ENCODE measurements around the gene NIPAL3.

DNA sequence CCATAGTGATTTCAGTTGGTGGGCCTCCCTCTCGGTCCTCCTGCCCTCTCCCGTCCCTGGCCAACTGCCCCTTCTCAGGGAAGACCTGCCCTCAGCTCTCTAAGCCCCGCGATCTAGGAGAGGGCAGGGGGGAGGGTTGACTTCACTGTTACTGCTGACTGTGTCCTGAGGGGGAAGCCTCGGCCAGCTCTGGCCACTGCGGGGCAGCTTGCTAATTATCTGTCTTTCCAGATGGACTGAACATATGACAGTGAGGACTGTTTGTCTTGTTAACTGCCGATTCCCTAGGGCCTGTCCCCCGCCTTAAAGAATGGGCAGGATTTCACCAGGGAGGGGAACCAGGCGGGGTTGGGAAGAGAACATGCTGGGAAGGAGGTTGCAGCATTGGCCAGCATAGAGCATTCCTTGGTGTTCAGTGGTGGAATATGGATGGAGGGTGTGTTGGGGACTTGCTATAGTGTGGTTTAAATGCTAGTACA is 22.9 kb downstream of the NIPAL3 start:
- TF ChIP-seq POLR2A (IDR thresholded peaks at IDR 0.05): no peak
- TF ChIP-seq, protein P1, sequence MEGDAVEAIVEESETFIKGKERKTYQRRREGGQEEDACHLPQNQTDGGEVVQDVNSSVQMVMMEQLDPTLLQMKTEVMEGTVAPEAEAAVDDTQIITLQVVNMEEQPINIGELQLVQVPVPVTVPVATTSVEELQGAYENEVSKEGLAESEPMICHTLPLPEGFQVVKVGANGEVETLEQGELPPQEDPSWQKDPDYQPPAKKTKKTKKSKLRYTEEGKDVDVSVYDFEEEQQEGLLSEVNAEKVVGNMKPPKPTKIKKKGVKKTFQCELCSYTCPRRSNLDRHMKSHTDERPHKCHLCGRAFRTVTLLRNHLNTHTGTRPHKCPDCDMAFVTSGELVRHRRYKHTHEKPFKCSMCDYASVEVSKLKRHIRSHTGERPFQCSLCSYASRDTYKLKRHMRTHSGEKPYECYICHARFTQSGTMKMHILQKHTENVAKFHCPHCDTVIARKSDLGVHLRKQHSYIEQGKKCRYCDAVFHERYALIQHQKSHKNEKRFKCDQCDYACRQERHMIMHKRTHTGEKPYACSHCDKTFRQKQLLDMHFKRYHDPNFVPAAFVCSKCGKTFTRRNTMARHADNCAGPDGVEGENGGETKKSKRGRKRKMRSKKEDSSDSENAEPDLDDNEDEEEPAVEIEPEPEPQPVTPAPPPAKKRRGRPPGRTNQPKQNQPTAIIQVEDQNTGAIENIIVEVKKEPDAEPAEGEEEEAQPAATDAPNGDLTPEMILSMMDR (IDR thresholded peaks at IDR 0.05): no peak
